ENCODE data around the gene CHTF18. TPM values are rescaled to one million over a fixed set of nuclear protein-coding genes. Genes with fewer than 3 reads are reported as not detected.

The CHTF18 gene
- total and polyA plus RNA-seq, 9 of the 15 experiments (the other 6 are each of a cell fraction or from before 2014, with no cell fraction given), result 2.5 to 123 (median 17.0) TPM

DNA sequence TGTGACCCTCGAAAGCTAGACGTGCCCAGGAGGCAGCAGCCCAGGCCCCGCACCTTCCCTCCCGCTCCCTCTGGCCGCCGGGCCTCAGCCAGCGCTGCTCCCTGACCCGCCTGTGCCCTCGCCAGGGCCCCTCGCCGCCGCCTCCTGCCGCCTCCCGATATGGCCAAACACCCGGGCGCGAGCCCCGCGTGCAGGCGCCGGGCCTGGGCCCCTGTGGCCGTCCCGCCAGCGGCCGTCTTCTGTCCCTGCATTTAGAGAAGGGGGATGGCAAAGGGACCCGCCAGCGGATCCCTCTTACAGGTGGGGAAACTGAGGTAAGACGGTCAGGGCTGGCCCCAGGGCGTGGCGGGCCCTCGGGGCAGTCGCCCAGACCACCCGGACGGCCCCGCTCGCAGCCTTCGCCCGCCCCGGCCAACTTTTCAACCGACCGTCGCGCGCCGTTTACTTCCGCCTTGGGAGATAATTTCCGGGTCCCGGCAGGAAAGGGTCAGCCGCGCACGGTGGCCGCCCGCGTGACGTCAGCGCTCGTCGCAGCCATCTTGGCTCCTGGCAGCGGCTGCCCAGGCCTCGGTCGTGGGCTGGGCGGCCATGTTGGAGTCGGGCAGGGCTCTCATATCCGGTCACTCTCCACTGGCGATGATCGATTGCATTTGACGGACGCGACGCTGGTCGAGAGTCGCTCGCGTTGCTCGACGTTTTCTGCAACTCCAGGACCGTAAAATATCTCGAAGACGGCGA, 19.1 kb downstream of the CHTF18 start (continued):
- TF ChIP-seq, protein P1, sequence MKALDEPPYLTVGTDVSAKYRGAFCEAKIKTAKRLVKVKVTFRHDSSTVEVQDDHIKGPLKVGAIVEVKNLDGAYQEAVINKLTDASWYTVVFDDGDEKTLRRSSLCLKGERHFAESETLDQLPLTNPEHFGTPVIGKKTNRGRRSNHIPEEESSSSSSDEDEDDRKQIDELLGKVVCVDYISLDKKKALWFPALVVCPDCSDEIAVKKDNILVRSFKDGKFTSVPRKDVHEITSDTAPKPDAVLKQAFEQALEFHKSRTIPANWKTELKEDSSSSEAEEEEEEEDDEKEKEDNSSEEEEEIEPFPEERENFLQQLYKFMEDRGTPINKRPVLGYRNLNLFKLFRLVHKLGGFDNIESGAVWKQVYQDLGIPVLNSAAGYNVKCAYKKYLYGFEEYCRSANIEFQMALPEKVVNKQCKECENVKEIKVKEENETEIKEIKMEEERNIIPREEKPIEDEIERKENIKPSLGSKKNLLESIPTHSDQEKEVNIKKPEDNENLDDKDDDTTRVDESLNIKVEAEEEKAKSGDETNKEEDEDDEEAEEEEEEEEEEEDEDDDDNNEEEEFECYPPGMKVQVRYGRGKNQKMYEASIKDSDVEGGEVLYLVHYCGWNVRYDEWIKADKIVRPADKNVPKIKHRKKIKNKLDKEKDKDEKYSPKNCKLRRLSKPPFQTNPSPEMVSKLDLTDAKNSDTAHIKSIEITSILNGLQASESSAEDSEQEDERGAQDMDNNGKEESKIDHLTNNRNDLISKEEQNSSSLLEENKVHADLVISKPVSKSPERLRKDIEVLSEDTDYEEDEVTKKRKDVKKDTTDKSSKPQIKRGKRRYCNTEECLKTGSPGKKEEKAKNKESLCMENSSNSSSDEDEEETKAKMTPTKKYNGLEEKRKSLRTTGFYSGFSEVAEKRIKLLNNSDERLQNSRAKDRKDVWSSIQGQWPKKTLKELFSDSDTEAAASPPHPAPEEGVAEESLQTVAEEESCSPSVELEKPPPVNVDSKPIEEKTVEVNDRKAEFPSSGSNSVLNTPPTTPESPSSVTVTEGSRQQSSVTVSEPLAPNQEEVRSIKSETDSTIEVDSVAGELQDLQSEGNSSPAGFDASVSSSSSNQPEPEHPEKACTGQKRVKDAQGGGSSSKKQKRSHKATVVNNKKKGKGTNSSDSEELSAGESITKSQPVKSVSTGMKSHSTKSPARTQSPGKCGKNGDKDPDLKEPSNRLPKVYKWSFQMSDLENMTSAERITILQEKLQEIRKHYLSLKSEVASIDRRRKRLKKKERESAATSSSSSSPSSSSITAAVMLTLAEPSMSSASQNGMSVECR (CRISPR knock-in tag; IDR thresholded peaks at IDR 0.05), result peak; percentile 50; the same call in 1 of the 2 replicates
- TF ChIP-seq TAF1 (IDR thresholded peaks at IDR 0.05; ENCODE audit: control insufficient read depth, extremely low read depth, insufficient read depth, low read length, severe bottlenecking) (peak; percentile 90), PHF21A (IDR thresholded peaks at IDR 0.05; ENCODE audit: borderline replicate concordance, low read depth) (peak; percentile 40; the same call in 1 of the 2 replicates), ZFPM2 (CRISPR knock-in tag; IDR thresholded peaks at IDR 0.05) (no peak), ASH1L (IDR thresholded peaks at IDR 0.05; ENCODE audit: borderline replicate concordance, low read depth, partially characterized antibody) (no peak), NFE2 (IDR thresholded peaks at IDR 0.05; ENCODE audit: low read depth) (peak; percentile 13; the same call in 1 of the 2 replicates), NR4A1 (CRISPR knock-in tag; IDR thresholded peaks at IDR 0.05) (no peak), NR4A1 (tag; IDR thresholded peaks at IDR 0.05) (peak; percentile 64; the same call in 1 of the 2 replicates), NRF1 (conservative IDR thresholded peaks at IDR 0.05 in 1 of 2, IDR thresholded peaks at IDR 0.05 in 1 of 2) (peak; percentile 94 to 95), CREB1 (IDR thresholded peaks at IDR 0.05) (peak; percentile 96), CREB1 (CRISPR knock-in tag; IDR thresholded peaks at IDR 0.05) (peak; percentile 98), MTA2 (IDR thresholded peaks at IDR 0.05; ENCODE audit: low read depth) (peak; percentile 28; the same call in 1 of the 2 replicates), KAT7 (CRISPR knock-in tag; IDR thresholded peaks at IDR 0.05; ENCODE audit: borderline replicate concordance) (peak; percentile 85; the same call in 1 of the 2 replicates), TCFL5 (CRISPR knock-in tag; conservative IDR thresholded peaks at IDR 0.05) (no peak), ZEB2 (IDR thresholded peaks at IDR 0.05) (no peak), PML (IDR thresholded peaks at IDR 0.05; ENCODE audit: low read length) (peak; percentile 59; the same call in 1 of the 2 replicates), RBFOX2 (IDR thresholded peaks at IDR 0.05; ENCODE audit: low read depth, low read length) (peak; percentile 99), GABPB1 (CRISPR knock-in tag; IDR thresholded peaks at IDR 0.05) (peak; percentile 98), ZFX (CRISPR knock-in tag; IDR thresholded peaks at IDR 0.05) (peak; percentile 97), HCFC1 (IDR thresholded peaks at IDR 0.05; ENCODE audit: low read depth, low read length) (peak; percentile 95), SIN3A (IDR thresholded peaks at IDR 0.05; ENCODE audit: borderline replicate concordance in 2 of 2, control insufficient read depth in 1 of 2, low read depth in 2 of 2, low read length in 2 of 2) (peak; percentile 49 to 71; a peak in 2 of 4 replicates)
- TF ChIP-seq, protein P2, sequence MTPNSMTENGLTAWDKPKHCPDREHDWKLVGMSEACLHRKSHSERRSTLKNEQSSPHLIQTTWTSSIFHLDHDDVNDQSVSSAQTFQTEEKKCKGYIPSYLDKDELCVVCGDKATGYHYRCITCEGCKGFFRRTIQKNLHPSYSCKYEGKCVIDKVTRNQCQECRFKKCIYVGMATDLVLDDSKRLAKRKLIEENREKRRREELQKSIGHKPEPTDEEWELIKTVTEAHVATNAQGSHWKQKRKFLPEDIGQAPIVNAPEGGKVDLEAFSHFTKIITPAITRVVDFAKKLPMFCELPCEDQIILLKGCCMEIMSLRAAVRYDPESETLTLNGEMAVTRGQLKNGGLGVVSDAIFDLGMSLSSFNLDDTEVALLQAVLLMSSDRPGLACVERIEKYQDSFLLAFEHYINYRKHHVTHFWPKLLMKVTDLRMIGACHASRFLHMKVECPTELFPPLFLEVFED (CRISPR knock-in tag; conservative IDR thresholded peaks at IDR 0.05), result no peak
